Neural cell (in vitro differentiated cells): ENCODE results near the gene HMGB1. TPM values are rescaled to one million over a fixed set of nuclear protein-coding genes. Genes with fewer than 3 reads are reported as not detected.

Experiments used
- H2AFZ ChIP-seq: fragments of 200-600, 300-800 bp; sonication (generic), shearing (Covaris generic); 2 replicates; pipeline ENCODE4 v1.6.0; 2014; ENCODE audit warnings: low read depth, mild to moderate bottlenecking, antibody characterized with exemption, low read length, moderate library complexity
- H3F3A ChIP-seq: fragments of 200-600 bp; shearing (Covaris generic); 2 replicates; pipeline ENCODE4 v1.6.1; 2016; ENCODE audit warnings: mild to moderate bottlenecking, moderate library complexity, mixed read lengths, antibody characterized with exemption, low read length; ENCODE audit not compliant: insufficient read depth, poor library complexity, severe bottlenecking
- H3K27ac ChIP-seq: fragments of 200-600, 300-800 bp; sonication (generic), shearing (Covaris generic); 2 replicates; pipeline ENCODE4 v1.5.1; 2014; ENCODE audit warnings: mild to moderate bottlenecking, low read length, moderate library complexity
- H3K27me3 ChIP-seq: fragments of 300-800, 200-600 bp; sonication (generic), shearing (Covaris generic); 2 replicates; pipeline ENCODE4 v1.6.0; 2014; ENCODE audit warnings: mild to moderate bottlenecking, low read depth, low read length, moderate library complexity; ENCODE audit not compliant: insufficient read depth
- H3K36me3 ChIP-seq: fragments of 300-800, 200-600 bp; sonication (generic), shearing (Covaris generic); 2 replicates; pipeline ENCODE4 v1.5.1; 2014; ENCODE audit warnings: mild to moderate bottlenecking, antibody characterized with exemption, low read length, moderate library complexity; ENCODE audit not compliant: insufficient read depth
- H3K4me2 ChIP-seq: fragments of 300-800, 200-600 bp; sonication (generic), shearing (Covaris generic); 2 replicates; pipeline ENCODE4 v1.6.0; 2014; ENCODE audit warnings: mild to moderate bottlenecking, low read length
- H3K4me3 ChIP-seq: fragments of 300-800, 200-600 bp; sonication (generic), shearing (Covaris generic); 2 replicates; pipeline ENCODE4 v1.5.1; 2014; ENCODE audit warnings: mild to moderate bottlenecking, low read length, moderate library complexity
- H3K79me2 ChIP-seq: fragments of 200-600 bp; shearing (Covaris generic); replicated peaks from 2 replicates; pipeline ENCODE4 v1.6.0; 2014; ENCODE audit warnings: mild to moderate bottlenecking, low read length, moderate library complexity; ENCODE audit not compliant: insufficient read depth
- H3K9ac ChIP-seq: fragments of 300-800, 200-600 bp; sonication (generic), shearing (Covaris generic); 2 replicates; pipeline ENCODE4 v1.6.1; 2016; ENCODE audit warnings: mild to moderate bottlenecking, low read length, mixed read lengths
- H3K9me2 ChIP-seq: fragments of 200-600 bp; shearing (Covaris generic); 2 replicates; pipeline ENCODE4 v1.6.1; 2016; ENCODE audit warnings: mild to moderate bottlenecking, low read length, mixed read lengths; ENCODE audit not compliant: insufficient read depth
- H3K9me3 ChIP-seq: fragments of 200-600, 300-800 bp; sonication (generic), shearing (Covaris generic); 2 replicates; pipeline ENCODE4 v1.6.1; 2016; ENCODE audit warnings: mild to moderate bottlenecking, mixed run types, low read length, moderate library complexity, mixed read lengths
- H4K20me1 ChIP-seq: fragments of 200-600 bp; shearing (Covaris generic); 2 replicates; pipeline ENCODE4 v1.6.1; 2016; ENCODE audit warnings: mild to moderate bottlenecking, mixed run types; ENCODE audit not compliant: insufficient read depth
- EP300 ChIP-seq: fragments of 450-650 bp; conservative IDR thresholded peaks from 2 replicates; pipeline ENCODE4 v1.6.1; 2014; ENCODE audit warnings: antibody characterized with exemption, mild to moderate bottlenecking, moderate library complexity; ENCODE audit not compliant: poor library complexity, severe bottlenecking
- EZH2 ChIP-seq: fragments of 200-600, 300-800 bp; shearing (Covaris generic), sonication (generic); IDR thresholded peaks from 2 replicates; pipeline ENCODE4 v1.6.1; 2014; ENCODE audit warnings: antibody characterized with exemption, low read length, borderline replicate concordance, mild to moderate bottlenecking; ENCODE audit not compliant: insufficient read depth, poor library complexity, severe bottlenecking
- MXI1 ChIP-seq: fragments of 450-650 bp; conservative IDR thresholded peaks from 2 replicates; pipeline ENCODE4 v1.6.1; 2014; ENCODE audit warnings: antibody characterized with exemption, mild to moderate bottlenecking; ENCODE audit not compliant: poor library complexity, severe bottlenecking
- POLR2AphosphoS5 ChIP-seq: IDR thresholded peaks from 2 replicates; pipeline ENCODE4 v1.6.1; 2012
- RAD21 ChIP-seq: fragments of 450-650 bp; conservative IDR thresholded peaks from 2 replicates; pipeline ENCODE4 v1.6.1; 2014; ENCODE audit warnings: antibody characterized with exemption, mild to moderate bottlenecking, moderate library complexity
- SMC3 ChIP-seq: fragments of 450-650 bp; conservative IDR thresholded peaks from 2 replicates; pipeline ENCODE4 v1.6.1; 2014; ENCODE audit warnings: antibody characterized with exemption, mild to moderate bottlenecking, moderate library complexity; ENCODE audit not compliant: poor library complexity
- TAF1 ChIP-seq: IDR thresholded peaks from 2 replicates; pipeline ENCODE4 v1.6.1; 2012; ENCODE audit warnings: low read depth
- polyA plus RNA-seq: library from polyadenylated mRNA; depleted of rRNA; stranded (reverse); fragments of >200 nt; gene quantifications from 2 replicates; pipeline ENCODE4 v1.2.3, GENCODE V29; 2014
- TF ChIP-seq, protein P1 (sequence below): IDR thresholded peaks from 2 replicates; pipeline ENCODE4 v1.6.1; 2012; ENCODE audit warnings: borderline replicate concordance
- TF ChIP-seq, protein P2 (sequence below): fragments of 450-650 bp; IDR thresholded peaks from 2 replicates; pipeline ENCODE4 v1.5.1; 2014; ENCODE audit warnings: antibody characterized with exemption, mild to moderate bottlenecking, moderate library complexity; ENCODE audit not compliant: poor library complexity, severe bottlenecking

HMGB1 gene
- polyA plus RNA-seq, 1 donor from 2014 or later = 1,091 TPM

DNA sequence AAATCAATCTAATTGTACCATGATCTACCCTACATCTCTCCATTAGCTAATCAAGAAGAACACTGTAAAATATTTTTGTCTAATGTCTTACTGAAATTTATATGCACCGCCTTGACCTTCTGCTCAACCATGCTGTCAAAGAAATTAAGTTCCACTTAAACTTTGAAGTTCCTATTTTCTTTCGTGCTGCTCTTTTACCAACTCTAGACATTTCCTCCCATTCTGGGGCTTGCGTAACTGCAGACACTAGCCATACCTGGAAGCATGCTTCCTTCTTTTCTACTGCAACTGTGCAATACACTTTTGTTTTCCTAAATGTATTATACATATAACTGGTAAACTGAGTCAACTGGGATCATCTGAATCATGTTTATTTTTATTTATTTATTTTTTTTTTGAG is 51.9 kb downstream of the HMGB1 start:
- no peak overlapping the region for H3K4me2 ChIP-seq
- no peaks in the 10 kb centered on the region for H4K20me1 ChIP-seq
- no peaks in the 10 kb centered on the region for H3K27me3 ChIP-seq
- no peak overlapping the region for H3K27ac ChIP-seq
- H3K36me3 ChIP-seq = no peaks in the 10 kb centered on the region
- no peaks in the 10 kb centered on the region for H3K9me3 ChIP-seq
- no peaks in the 10 kb centered on the region for H3K79me2 ChIP-seq
- no peaks in the 10 kb centered on the region for H3K9me2 ChIP-seq
- TF ChIP-seq EP300 (no peak), SMC3 (no peak), EZH2 (no peak), RAD21 (no peak), TAF1 (no peak), MXI1 (no peak), POLR2AphosphoS5 (no peak)
- TF ChIP-seq, protein P1, sequence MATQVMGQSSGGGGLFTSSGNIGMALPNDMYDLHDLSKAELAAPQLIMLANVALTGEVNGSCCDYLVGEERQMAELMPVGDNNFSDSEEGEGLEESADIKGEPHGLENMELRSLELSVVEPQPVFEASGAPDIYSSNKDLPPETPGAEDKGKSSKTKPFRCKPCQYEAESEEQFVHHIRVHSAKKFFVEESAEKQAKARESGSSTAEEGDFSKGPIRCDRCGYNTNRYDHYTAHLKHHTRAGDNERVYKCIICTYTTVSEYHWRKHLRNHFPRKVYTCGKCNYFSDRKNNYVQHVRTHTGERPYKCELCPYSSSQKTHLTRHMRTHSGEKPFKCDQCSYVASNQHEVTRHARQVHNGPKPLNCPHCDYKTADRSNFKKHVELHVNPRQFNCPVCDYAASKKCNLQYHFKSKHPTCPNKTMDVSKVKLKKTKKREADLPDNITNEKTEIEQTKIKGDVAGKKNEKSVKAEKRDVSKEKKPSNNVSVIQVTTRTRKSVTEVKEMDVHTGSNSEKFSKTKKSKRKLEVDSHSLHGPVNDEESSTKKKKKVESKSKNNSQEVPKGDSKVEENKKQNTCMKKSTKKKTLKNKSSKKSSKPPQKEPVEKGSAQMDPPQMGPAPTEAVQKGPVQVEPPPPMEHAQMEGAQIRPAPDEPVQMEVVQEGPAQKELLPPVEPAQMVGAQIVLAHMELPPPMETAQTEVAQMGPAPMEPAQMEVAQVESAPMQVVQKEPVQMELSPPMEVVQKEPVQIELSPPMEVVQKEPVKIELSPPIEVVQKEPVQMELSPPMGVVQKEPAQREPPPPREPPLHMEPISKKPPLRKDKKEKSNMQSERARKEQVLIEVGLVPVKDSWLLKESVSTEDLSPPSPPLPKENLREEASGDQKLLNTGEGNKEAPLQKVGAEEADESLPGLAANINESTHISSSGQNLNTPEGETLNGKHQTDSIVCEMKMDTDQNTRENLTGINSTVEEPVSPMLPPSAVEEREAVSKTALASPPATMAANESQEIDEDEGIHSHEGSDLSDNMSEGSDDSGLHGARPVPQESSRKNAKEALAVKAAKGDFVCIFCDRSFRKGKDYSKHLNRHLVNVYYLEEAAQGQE = no peak
- TF ChIP-seq, protein P2, sequence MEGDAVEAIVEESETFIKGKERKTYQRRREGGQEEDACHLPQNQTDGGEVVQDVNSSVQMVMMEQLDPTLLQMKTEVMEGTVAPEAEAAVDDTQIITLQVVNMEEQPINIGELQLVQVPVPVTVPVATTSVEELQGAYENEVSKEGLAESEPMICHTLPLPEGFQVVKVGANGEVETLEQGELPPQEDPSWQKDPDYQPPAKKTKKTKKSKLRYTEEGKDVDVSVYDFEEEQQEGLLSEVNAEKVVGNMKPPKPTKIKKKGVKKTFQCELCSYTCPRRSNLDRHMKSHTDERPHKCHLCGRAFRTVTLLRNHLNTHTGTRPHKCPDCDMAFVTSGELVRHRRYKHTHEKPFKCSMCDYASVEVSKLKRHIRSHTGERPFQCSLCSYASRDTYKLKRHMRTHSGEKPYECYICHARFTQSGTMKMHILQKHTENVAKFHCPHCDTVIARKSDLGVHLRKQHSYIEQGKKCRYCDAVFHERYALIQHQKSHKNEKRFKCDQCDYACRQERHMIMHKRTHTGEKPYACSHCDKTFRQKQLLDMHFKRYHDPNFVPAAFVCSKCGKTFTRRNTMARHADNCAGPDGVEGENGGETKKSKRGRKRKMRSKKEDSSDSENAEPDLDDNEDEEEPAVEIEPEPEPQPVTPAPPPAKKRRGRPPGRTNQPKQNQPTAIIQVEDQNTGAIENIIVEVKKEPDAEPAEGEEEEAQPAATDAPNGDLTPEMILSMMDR = no peak
- H3K4me3 ChIP-seq = no peak overlapping the region
- no peak overlapping the region for H3K9ac ChIP-seq
- no peaks in the 10 kb centered on the region for H3F3A ChIP-seq
- H2AFZ ChIP-seq = no peak overlapping the region

DNA sequence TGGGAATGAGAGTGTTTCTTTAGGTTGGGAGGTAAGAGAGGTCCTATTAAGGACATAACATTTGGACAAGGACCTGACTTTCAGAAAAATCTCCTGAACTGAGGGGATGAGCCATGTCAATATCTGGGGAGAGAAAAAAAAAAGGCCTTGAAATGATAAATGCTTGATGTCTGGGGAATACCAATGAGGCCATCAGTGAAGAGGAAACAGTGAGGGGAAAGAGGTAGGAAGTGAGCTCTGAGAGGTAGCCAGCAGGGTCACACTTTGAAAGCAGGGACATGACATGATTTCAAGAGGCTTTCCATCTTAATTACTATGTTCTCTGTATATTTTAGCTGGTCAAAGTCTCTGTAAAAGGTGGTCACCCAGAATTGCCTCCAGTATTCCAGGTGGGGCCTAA is 53.4 kb downstream of the HMGB1 start:
- no peaks in the 10 kb centered on the region for H3K36me3 ChIP-seq
- H3K9ac ChIP-seq = no peak overlapping the region
- no peaks in the 10 kb centered on the region for H3K9me3 ChIP-seq
- no peak overlapping the region for H2AFZ ChIP-seq
- H3K27me3 ChIP-seq = no peaks in the 10 kb centered on the region
- H3K27ac ChIP-seq = no peak overlapping the region
- H3K9me2 ChIP-seq = no peaks in the 10 kb centered on the region
- no peak for TF ChIP-seq SMC3
- TF ChIP-seq TAF1 = no peak
- TF ChIP-seq RAD21 = no peak
- no peak for TF ChIP-seq MXI1
- no peak overlapping the region for H3K4me3 ChIP-seq
- H3K4me2 ChIP-seq = no peak overlapping the region
- no peaks in the 10 kb centered on the region for H4K20me1 ChIP-seq
- no peaks in the 10 kb centered on the region for H3K79me2 ChIP-seq
- no peaks in the 10 kb centered on the region for H3F3A ChIP-seq

DNA sequence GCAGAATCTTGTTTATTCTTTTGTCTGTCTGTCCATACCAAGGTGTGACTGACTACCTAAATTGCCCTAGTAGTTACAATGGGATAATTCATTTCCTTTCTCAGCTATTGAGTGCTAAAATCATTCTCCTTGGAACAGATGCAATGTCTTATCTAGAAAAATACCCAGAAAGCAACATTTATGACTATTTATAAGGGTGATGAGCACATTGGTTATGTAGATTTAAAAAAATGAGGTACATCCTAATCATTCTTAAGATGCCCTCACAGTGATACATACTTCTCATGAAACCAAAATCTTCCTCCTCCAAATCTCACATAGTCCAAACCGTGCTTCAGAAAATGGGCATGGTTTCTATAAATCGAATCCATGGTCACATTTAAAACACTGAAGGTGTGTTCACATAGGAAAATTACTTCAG is 55.0 kb downstream of the HMGB1 start:
- Histone ChIP-seq H3K27me3 (no peaks in the 10 kb centered on the region), H3K9ac (no peak overlapping the region), H3K9me2 (no peaks in the 10 kb centered on the region), H3K27ac (no peak overlapping the region), H3K4me3 (no peak overlapping the region), H3K9me3 (no peaks in the 10 kb centered on the region), H3K4me2 (no peak overlapping the region), H2AFZ (no peak overlapping the region), H4K20me1 (no peaks in the 10 kb centered on the region), H3K79me2 (no peaks in the 10 kb centered on the region), H3F3A (no peaks in the 10 kb centered on the region), H3K36me3 (no peaks in the 10 kb centered on the region)
- no peak for TF ChIP-seq RAD21
- TF ChIP-seq, protein P2 = no peak
- no peak for TF ChIP-seq MXI1
- TF ChIP-seq TAF1 = no peak
- TF ChIP-seq, protein P1 = no peak
- TF ChIP-seq SMC3 = no peak
- no peak for TF ChIP-seq EP300
- TF ChIP-seq POLR2AphosphoS5 = no peak
- TF ChIP-seq EZH2 = no peak
